OCI-LY1 (cell line): ENCODE results near the gene C1QTNF6.

Experiments used
- CTCF ChIP-seq: fragments of 200-600 bp; sonication (generic), shearing (Covaris generic); IDR thresholded peaks from 2 replicates; pipeline ENCODE4 v1.5.1; 2017; ENCODE audit warnings: mild to moderate bottlenecking, antibody characterized with exemption, low read length, moderate library complexity, mixed read lengths
- EZH2 ChIP-seq: fragments of 200-600 bp; sonication (generic), shearing (Covaris generic); IDR thresholded peaks from 2 replicates; pipeline ENCODE4 v1.8.0; 2017; ENCODE audit warnings: borderline replicate concordance, mixed run types, mild to moderate bottlenecking, antibody characterized with exemption, low read length, moderate library complexity, mixed read lengths

GRCh38 chr22:37150701-37151100, 37.3 kb downstream of the C1QTNF6 start:
- TF ChIP-seq CTCF (no peak), EZH2 (no peak)
